Glomerular visceral epithelial cell (primary cell): Measurements from ENCODE around the gene TEPSIN.

Source experiments
- DNase-seq: peaks from one replicate; pipeline ENCODE4 v3.0.0-alpha.2; 2016; ENCODE audit errors: extremely low spot score

The TEPSIN gene

GRCh38 chr17:81238815-81239713, at the start of gene TEPSIN, which contains the start of gene NDUFAF8:
Gene TEPSIN (minus strand): TSS chr17:81239055. CDS start chr17:81239033, 22 bp downstream.
Gene NDUFAF8 (plus strand): TSS chr17:81239318. CDS start chr17:81239364, 46 bp downstream.
- peak; percentile 99 for DNase-seq

GRCh38 chr17:81287741-81288430, 49.0 kb upstream of the TEPSIN start:
- no peak for DNase-seq

- no peak for DNase-seq
Observed at GRCh38 chr17:81287152-81287551, 48.3 kb upstream of the TEPSIN start.

GRCh38 chr17:81286491-81287145, 47.8 kb upstream of the TEPSIN start:
- no peak for DNase-seq

GRCh38 chr17:81285894-81286293, 47.0 kb upstream of the TEPSIN start:
- DNase-seq, result no peak

- no peak for DNase-seq
Observed at GRCh38 chr17:81285179-81285878, 46.5 kb upstream of the TEPSIN start.

GRCh38 chr17:81282876-81283275, 44.0 kb upstream of the TEPSIN start:
- no peak for DNase-seq

GRCh38 chr17:81282141-81282540, 43.3 kb upstream of the TEPSIN start:
- DNase-seq, result no peak

GRCh38 chr17:81280571-81280970, 41.7 kb upstream of the TEPSIN start:
- no peak for DNase-seq

- no peak for DNase-seq
Observed at GRCh38 chr17:81279278-81280275, 40.7 kb upstream of the TEPSIN start.

GRCh38 chr17:81278831-81279230, 40.0 kb upstream of the TEPSIN start:
- DNase-seq, result no peak

GRCh38 chr17:81277946-81278693, 39.3 kb upstream of the TEPSIN start:
- no peak for DNase-seq

- no peak for DNase-seq
Observed at GRCh38 chr17:81277421-81277820, 38.6 kb upstream of the TEPSIN start.

GRCh38 chr17:81276781-81277180, 37.9 kb upstream of the TEPSIN start:
- DNase-seq, result no peak

- DNase-seq, result no peak
Observed at GRCh38 chr17:81274471-81274855, 35.6 kb upstream of the TEPSIN start.

GRCh38 chr17:81273698-81274470, 35.0 kb upstream of the TEPSIN start:
- no peak for DNase-seq

GRCh38 chr17:81272616-81273015, 33.8 kb upstream of the TEPSIN start:
- no peak for DNase-seq

GRCh38 chr17:81271226-81271625, 32.4 kb upstream of the TEPSIN start:
- DNase-seq, result no peak

GRCh38 chr17:81270279-81270678, 31.4 kb upstream of the TEPSIN start:
- no peak for DNase-seq
